ENCODE data around the gene FBN3.

The FBN3 gene

DNA sequence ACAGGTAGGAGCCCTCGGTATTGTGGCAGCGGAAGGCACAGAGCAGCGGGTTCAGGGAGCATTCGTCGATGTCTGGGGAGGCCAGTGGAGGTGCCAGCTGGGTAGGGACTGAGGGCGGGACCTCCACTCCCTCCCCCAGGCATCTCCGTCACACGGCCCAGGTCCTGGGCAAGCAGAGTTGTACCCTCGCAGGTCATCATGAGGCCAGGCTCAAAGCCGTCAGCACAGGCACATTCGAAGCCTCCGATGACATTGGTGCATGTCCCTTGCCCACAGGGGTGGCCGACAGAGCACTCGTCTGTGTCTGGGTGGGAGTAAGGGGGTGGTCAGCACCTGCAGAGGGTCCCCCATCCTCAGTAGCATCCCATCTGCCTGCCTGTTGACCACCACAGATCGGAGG lies 61.5 kb downstream of the FBN3 start:
- no peak for DNase-seq

- no peak for DNase-seq
Measured at GRCh38 chr19:8086849-8087248, 62.5 kb downstream of the FBN3 start.

- no peak for DNase-seq
Measured at GRCh38 chr19:8085598-8086408, 63.6 kb downstream of the FBN3 start.

- DNase-seq = no peak
Measured at GRCh38 chr19:8084152-8084551, 65.2 kb downstream of the FBN3 start.

DNA sequence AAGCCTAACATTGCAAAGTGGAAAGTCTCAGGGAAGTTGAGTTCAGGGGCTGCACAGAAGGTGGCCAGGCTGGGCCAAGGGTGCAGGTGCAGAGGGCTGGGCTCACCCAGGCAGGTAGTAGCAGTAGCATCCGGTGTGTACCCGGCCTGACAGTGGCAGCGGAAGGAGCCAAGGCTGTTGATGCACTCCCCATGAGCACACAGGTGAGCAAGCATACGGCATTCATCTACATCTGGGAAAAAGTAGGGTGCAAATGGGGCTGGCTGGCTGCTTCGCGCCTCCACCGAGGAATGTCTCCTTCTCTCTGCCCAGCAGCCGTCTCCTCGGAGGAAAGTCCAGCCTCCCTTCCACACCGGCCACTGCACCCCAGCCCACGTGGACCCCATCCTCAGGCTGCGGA lies 66.3 kb downstream of the FBN3 start:
- DNase-seq = no peak

DNA sequence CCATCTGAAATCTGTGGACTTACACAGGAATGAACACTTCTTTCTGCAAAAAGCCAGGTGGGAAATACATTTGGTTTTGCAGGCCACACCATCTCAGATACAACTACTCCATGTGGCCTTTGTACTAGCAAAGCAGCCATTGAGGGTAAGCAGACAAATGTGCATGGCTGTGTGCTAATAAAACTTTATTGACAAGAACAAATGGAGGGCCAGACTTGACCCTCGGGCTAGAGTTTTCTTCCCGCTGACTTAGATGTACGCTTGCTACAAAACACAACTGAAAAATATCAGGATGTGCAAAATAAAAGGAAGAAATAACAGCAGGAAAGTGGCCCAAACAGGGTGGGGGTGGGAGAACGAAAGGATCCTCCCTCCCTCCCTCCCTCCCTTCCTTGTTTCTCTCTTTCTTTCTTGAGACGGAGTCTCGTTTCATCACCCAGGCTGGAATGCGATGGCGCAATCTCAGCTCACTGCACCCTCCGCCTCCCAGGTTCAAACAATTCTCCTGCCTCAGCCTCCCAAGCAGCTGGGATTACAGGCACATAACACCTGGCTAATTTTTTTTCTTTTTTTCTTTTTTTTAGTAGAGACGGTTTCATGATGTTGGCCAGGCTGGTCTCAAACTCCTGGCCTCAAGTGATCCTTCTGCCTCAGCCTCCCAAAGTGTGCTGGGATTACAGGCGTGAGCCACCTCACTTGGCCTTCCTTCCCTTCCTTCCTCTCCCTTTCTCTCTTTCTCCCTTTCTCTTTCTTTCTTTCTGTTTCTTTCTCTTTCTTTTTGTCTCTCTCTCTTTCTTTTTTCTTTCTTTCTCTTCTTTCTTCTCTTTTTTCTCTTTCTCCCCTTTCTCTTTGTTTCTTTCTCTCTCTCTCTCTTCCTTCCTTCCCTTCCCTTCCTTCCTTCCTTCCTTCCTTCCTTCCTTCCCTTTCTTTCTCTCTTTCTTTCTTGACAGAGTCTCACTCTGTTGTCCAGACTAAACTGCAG lies 67.5 kb downstream of the FBN3 start:
- DNase-seq = no peak

DNA sequence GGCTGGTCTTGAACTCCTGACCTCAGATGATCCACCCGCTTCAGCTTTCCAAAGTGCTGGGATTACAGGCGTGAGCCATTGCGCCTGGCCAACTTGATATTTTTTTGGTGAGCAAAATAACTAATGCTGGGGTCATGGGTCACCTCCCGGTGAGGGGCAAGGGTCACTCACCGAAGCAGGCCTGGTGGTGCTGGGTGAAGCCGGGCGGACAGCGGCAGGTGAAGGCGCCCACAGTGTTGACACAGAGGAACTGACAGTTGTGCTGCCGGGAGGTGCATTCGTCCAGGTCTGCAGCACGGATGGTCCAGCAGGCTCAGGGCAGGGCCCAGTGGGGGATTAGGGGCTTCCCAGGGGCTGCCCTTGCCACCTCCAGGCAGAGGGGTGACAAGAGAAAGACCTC lies 68.6 kb downstream of the FBN3 start:
- DNase-seq = no peak

DNA sequence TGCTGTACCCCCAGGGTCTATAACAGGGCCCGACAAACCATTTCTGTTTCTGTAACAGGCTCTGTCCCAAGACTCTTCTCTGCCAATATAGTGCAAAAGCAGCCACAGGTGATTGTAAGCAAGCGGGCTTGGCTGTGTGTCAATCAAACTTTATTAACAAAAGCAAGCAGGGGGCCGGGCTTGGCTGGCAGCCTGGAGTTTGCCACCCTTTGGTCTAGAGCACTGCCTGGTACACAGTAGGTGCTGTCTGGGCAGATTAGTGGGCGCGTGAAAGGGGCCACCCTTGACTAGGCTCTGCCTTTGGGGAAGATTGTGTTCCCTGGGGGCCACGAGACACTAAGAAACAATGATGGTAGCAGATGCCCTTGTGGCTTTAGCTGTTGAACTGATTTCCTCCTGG lies 69.4 kb downstream of the FBN3 start:
- DNase-seq = no peak

DNA sequence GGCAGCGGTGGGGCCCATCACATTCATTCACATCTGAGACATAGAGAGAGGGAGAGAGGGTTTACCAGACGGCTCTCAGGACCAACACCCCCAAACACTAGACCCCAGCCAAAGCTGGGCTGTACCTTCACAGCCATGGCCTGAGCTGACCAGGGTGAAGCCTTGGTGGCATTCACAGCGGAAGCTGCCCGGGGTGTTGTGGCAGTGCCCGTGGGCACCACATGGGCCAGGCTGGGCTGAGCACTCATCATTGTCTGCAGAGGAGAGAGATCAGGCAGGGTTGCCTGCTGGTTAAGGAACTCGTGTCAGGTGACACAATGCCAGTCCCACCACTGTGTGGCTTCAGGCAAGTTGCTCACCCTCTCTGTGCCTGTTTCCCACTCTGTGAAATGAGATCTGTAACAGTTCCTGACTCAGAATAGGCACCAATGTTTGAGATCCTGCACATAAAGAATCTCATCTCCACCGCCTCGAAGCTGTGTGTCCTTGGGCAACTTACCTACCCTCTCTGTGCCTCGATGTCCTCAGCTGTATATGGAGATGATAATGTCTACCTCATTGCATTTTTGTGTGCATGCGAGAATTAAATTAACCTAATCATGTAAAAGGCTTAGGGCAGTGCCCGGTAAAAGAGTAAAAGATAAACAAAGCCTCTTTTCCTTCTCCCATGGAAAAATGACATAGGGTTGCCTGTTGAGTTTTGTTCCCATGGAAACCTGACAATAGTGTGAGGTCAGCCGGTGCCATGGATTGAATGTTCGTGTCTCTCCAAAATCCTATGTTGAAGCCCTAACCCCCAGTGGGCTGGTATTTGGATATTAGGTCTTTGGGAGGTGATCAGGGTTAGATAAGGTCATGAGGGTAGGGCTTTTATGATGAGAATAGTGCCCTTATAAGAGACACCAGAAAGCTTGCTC lies 74.0 kb downstream of the FBN3 start:
- no peak for DNase-seq

DNA sequence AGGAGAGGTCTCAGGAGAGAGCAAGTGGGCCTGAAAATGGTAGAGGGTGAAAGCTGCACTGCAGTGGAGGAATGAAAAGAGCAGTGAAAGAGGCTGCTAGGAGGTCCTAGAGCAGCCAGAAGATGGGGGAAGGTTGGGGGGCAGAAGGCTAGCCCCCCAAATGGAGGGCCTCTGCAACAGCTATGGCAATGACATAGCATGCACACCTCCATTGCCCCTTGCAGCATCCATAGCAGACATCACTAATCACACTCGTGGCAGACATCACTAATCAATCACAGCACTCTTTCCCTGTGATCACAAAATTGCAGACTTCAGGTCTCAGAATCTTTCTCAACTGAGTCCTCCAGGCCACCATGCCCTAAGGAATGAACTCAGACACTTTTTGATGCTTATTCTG lies 74.9 kb downstream of the FBN3 start:
- DNase-seq = no peak

GRCh38 chr19:8071912-8072311 lies 77.5 kb downstream of the FBN3 start:
- DNase-seq = no peak

DNA sequence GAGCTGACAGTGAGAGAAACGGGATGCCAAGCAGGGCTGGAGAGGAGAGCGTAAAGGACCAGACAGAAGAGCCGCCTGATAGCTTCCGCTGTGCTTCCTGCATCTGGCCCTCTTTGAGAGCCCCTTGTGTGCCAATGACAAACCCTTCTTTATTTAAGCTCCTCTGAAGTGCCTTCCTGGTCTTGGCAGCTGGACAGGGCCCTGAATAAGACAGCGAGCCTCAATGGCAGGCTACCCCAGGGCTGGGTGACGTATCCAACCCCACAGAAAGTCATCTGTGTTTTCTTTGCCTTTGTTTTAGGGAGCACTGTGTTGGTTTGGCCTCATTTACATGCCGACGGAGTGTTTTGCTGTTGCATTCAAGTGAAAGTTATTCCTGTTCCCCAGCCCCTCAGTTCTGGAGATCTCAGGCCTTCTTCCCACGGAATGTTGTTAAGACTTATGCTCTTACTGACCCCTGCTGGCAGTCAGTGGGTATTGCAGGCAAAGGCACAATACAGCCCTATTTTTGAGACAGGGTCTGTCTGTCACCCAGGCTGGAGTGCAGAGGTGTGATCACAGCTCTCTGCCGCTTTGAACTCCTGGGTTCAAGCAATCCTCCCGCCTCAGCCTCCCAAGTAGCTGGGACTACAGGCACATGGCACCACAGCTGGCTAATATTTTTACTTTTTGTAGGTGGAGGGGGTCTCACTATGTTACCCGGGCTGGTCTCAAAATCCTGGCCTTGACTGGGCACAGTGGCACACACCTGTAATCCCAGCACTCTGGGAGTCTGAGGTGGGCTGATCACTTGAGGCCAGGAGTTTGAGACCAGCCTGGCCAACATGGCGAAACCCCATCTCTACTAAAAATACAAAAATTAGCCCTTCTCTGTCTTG lies 80.1 kb downstream of the FBN3 start:
- no peak for DNase-seq

DNA sequence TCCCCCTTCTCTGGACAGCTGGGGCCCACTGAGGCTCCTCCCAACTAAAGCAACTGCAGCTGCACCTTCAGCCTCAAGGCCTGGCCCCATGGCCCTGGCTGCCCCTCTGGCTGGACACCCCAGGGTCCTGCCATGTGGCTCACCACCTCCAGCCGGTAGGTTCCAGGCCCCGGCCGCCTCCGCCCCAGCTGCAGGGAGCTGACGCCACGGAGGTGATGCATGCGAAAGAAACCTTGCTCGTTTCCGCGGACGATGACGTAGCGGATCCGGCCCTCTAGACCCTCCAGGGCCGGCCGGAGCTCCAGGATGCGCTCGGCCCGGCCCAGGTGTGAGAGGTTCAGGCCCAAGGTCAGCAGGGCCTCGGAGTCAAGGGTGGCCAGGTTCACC lies 83.5 kb downstream of the FBN3 start:
- no peak for DNase-seq

GRCh38 chr19:8064911-8065874 lies 84.2 kb downstream of the FBN3 start:
- no peak for DNase-seq

GRCh38 chr19:8057545-8058270 lies 91.7 kb downstream of the FBN3 start:
- no peak for DNase-seq

GRCh38 chr19:8056533-8056932 lies 92.9 kb downstream of the FBN3 start:
- DNase-seq = no peak

GRCh38 chr19:8054169-8054568 lies 95.2 kb downstream of the FBN3 start:
- DNase-seq = no peak

- DNase-seq = no peak
Measured at GRCh38 chr19:8052464-8052859, 96.9 kb downstream of the FBN3 start, which contains the start of gene CCL25. TSS of gene CCL25 (plus strand) at chr19:8052760. CDS start at chr19:8053050, 290 bp downstream.

GRCh38 chr19:8050274-8051096 lies 98.9 kb downstream of the FBN3 start:
- peak; percentile 95 for DNase-seq

Measured in CD4-positive, alpha-beta T cell treated with Interleukin-15 for 1 hour (primary cell).